Cerebellar nuclear complex (tissue), 1 donor: Measurements from ENCODE around the gene PAOX.

ENCODE experiments used
- DNase-seq, 2 experiments: peaks; one replicate each; lab custom pipeline; 2025; lab: John Stamatoyannopoulos, UW

The PAOX gene

GRCh38 chr10:133350283-133350949 lies 28.6 kb upstream of the PAOX start:
- no peak for DNase-seq

DNA sequence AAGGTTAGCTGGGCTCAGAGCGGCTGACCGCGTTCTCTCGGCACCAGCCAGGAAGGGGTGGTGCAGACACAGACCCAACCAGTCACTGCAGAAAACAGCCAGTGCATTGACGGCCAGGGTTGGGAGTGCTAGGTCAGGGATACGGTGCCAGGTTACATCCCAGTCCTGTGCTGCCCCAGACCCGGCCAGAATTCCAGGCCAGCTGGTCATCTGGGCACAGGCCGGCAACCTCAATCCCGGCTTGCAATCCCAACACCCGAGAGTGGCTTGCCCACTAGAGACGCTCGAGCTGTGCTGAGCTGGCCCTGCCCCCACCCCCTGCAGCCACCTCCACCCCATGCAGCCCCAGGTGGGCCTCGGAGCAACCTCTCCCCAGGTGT lies 28.1 kb upstream of the PAOX start:
- DNase-seq: no peak

DNA sequence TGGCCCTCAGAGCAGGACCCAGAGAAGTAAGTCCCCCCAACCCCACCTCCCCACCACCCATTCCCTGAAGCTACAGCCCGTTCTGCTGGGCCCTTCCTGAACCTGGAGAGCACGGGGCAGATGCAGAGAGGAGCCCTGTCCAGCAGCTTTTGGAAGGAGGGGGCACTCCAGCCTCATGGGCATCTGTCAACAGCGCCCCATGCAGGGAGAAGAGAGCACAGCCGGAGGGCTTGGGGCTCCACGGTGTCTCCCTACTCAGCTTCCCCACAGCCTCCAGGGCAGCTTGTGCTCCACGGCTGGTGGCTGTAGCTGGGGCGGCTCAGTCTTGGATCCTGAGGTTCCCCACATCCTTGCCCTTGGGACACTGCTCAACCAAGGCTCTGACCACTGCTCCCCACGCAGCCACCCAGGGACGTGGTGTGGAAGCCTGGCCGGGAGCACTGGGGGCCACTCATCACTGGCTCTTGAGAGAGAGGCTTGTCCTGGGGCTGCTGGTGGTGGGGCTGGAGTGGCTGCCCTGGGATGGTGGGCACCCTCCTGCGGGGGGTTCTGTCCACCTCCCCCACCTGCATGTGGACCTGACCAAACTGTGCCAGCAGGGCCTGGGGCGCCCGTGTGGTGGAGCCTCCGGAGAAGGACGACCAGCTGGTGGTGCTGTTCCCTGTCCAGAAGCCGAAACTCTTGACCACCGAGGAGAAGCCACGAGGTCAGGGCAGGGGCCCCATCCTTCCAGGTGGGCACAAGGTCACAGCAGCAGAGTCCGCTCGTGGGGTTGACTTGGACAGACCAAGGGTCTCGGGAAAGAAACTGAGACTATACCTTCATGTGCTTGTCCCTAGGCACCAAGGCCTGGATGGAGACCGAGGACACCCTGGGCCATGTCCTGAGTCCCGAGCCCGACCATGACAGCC lies 27.4 kb upstream of the PAOX start:
- DNase-seq: no peak

DNA sequence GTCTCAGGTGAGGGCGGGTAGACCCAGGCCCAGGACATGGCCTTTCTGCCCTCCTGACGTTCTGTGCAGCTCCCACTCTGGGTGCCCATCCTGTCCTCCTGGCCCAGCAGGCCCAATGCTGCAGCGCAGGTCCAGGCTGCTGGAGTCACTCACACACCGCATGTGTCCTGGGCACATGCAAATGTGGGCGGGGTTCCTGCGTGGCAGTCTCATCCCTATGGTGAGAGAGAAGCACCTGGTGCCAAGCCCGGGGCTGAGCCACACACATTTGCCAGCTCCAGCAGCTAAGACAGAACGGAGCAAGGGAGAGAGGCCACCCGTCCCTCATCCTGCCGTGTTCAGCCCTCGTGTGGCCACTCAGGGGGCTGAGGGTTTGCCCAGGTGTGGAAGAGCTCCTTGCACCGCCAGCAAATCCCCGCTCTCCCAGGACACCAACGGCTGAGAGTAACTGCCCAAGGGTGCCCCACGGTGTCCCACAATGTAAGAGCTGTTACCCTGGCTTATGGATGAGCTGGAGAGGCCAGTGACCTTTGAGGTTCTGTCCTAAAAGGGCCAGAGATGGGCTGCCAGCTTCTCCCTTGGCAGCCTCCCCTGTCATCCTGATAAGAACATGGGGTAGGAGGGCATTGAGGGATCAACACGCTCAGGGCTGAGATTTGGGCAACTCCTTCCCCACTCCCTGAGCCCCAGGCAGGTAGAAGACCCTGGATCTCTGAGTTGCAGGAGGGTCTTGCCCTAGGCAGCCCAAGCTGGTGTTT lies 25.7 kb upstream of the PAOX start:
- DNase-seq: no peak

DNA sequence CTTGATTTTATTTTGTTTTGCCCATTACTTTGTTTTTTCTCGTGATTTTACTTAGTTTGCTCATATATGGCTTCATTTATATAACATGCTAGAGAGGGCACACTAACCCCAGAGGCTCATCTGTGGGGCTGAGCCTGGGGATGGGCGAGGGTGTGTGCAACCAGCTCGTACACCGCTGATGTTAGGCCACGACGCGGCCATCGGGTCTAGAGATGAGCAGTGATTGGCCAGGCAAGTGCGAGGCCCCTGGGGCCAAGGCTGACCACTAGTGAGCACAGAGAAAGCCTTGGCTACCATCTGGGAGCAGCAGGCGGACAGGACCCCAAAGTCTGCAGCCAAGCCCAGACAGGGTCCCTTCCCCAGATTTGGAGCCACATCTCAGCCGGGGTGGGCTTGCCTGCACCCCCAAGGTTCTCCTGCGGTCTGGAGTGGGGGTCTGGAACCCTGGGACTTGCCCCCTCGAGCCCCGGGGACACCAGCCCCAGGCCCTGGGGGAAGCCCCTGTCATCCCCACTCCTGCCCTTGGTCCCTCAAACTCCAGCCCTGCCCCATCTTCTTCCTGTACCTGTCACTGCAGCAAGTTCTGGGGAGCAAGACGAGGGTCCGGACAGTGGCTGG lies 25.0 kb upstream of the PAOX start:
- no peak for DNase-seq

DNA sequence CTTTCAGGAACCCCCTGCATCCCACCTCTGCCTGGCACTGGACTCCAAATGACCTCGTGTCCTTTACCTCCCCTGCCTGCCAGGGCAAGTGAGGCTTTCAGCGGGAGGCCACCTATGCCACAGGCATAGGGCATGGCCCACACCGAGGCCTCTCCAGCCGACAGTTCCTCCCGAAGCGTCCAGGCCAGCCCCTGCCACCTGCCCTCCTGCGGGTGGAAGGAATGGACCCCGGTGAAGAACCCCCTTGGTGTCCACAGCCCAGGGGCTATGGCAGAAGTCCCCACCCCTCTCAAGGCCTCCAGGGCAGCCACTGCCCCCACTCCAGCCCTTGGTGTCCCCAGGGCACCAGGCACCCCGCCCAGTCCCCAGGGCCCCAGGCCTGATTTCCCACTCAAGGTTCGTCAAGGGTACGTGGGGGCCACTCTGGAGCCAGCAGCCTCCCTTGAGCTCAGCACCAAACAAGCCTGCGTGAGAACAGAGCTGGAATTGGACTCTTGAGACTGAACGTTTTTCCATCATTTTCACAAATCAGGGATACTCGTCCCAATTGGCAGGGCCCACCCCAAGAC lies 24.3 kb upstream of the PAOX start:
- DNase-seq: no peak

DNA sequence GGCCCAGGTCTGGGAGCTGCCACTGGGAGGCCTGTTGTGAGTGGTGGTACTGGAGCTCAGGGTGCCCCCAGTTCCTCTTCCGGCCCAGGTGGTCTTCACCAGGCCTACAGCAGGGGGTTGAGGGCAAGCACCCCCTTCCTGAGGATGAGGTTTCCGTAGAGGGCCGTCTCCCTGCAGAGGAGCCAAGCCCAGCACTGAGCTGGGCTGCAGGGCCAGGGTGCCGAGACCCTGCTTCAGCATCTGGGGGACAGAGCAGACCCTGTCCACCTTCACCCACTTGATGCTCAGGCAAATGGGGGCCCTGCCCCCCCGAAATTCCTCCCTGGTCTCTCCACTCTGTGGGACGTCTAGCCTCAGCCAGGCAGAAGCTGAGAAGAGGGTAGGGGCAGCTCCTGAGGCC lies 23.8 kb upstream of the PAOX start:
- no peak for DNase-seq

- DNase-seq: no peak
These were observed 23.1 kb upstream of the PAOX start for GRCh38 chr10:133355991-133356390.

- no peak for DNase-seq
These were observed 22.3 kb upstream of the PAOX start for GRCh38 chr10:133356549-133357284.

DNA sequence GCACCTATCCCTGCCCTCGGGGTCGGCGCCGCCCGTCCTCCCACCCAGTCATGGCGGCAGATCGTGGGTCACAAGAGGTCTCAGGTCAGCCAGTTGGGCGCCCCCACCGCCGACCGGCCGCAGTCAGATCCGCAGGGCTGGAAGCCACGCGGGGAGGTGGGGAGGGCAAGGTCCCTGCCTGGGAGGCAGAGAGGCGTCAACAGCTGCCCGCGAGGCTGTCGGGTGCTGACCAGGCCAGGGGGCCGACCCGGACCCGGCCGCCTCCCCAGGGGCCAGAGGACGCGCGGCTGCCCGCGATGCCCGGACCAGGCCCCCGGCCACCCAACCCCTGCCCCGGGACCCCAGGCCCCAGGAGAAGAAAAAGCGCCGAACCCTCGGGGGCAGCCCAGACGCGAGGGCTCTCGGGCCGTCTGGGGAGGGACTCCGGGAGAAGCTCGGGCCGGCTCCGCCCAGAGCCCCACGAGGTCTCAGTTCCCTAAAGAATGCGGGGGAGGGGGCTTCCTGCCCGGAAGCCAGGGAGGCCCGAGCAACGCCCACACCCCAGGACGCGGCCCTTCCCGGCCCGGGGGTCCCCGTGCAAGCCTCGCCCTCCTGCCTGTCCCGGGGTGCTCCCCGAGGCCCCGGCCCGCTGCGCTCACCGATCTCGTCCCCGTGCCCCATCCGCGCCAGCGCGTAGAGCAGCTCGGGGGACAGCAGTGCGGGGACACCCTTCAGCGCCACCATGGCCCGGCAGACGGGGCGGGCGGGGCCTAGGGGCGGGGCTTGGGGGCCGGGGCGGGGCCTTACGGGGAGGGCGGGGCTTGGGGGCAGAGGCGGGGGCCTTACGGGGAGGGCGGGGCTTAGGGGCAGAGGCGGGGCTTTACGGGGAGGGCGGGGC lies 21.5 kb upstream of the PAOX start, which contains the start of gene FUOM:
TSS of gene FUOM (minus strand) at position 735 of the 877 bp plus-strand sequence. CDS start at position 723, 12 bp downstream.
- DNase-seq: no peak

GRCh38 chr10:133358162-133358924 lies 20.7 kb upstream of the PAOX start:
- DNase-seq: no peak

GRCh38 chr10:133358925-133359310 lies 20.1 kb upstream of the PAOX start:
- DNase-seq: no peak

DNA sequence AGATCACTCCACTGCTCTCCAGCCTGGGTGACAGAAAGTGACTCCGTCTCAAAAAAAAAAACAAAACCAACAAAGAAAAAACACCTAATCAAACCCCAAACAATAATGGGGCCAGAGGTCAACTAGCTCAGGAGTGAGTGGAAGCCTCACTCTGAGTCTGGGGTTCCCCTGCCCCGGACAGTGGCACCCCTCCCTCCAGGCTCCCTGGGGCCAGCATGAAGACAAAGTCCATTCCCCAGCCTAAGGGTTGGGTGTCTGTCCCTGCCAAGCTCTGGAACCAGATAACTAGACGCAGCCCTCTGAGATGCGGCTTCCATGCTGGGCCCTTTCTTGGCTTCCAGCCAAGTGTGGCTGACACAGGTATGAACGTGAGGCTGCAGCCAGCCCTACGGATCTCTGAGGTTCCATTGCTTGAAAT lies 19.5 kb upstream of the PAOX start:
- DNase-seq: no peak

- DNase-seq: no peak
These were observed 19.0 kb upstream of the PAOX start for GRCh38 chr10:133359972-133360610.

GRCh38 chr10:133361227-133361626 lies 17.8 kb upstream of the PAOX start:
- no peak for DNase-seq

GRCh38 chr10:133361773-133362441 lies 17.2 kb upstream of the PAOX start:
- DNase-seq: no peak

- no peak for DNase-seq
These were observed 16.2 kb upstream of the PAOX start for GRCh38 chr10:133362846-133363245.
